Liver (tissue), 9 donors: ENCODE results near the gene CDH1. TPM values are rescaled to one million over a fixed set of nuclear protein-coding genes. Genes with fewer than 3 reads are reported as not detected.

ENCODE experiments used
- DNase-seq: peaks from one replicate; pipeline ENCODE4 v3.0.0-alpha.2; 2017; ENCODE audit warnings: low spot score
- H3K27ac ChIP-seq, 2 donors: one replicate each; pipeline ENCODE4 v1.7.0; 2013; ENCODE audit warnings: inconsistent platforms in 2 of 2, low read length in 2 of 2, control low read depth in 1 of 2, low read depth in 1 of 2, mild to moderate bottlenecking in 1 of 2
- H3K27me3 ChIP-seq, 4 donors: one replicate each; pipeline versions ENCODE4 v1.6.1 to v1.7.0; 2013; ENCODE audit warnings: low read length in 3 of 4, inconsistent platforms in 1 of 4, mild to moderate bottlenecking in 1 of 4, moderate library complexity in 1 of 4; ENCODE audit not compliant: control insufficient read depth in 4 of 4, insufficient read depth in 4 of 4
- H3K36me3 ChIP-seq, 4 donors: one replicate each; pipeline versions ENCODE4 v1.6.1 to v1.7.0; 2013; ENCODE audit warnings: low read length in 3 of 4, mild to moderate bottlenecking in 3 of 4, low read depth in 1 of 4, moderate library complexity in 1 of 4; ENCODE audit not compliant: control insufficient read depth in 4 of 4, insufficient read depth in 3 of 4
- H3K4me1 ChIP-seq, 4 donors: one replicate each; pipeline versions ENCODE4 v1.6.1 to v1.7.0; 2013; ENCODE audit warnings: low read length in 3 of 4, mild to moderate bottlenecking in 3 of 4, moderate library complexity in 1 of 4; ENCODE audit not compliant: control insufficient read depth in 4 of 4, insufficient read depth in 4 of 4
- H3K4me3 ChIP-seq, 3 donors: one replicate each; pipeline versions ENCODE4 v1.6.1 to v1.7.0; 2013; ENCODE audit warnings: low read length in 3 of 3, control low read depth in 1 of 3, low read depth in 1 of 3, mild to moderate bottlenecking in 1 of 3
- H3K9ac ChIP-seq, 2 donors: one replicate each; pipeline ENCODE4 v1.7.0; 2013; ENCODE audit warnings: low read length in 2 of 2, mild to moderate bottlenecking in 2 of 2, moderate library complexity in 2 of 2, control low read depth in 1 of 2, low read depth in 1 of 2
- H3K9me3 ChIP-seq, 4 donors: one replicate each; pipeline versions ENCODE4 v1.6.1 to v1.7.0; 2013; ENCODE audit warnings: low read length in 3 of 4; ENCODE audit not compliant: control insufficient read depth in 4 of 4
- EGR1 ChIP-seq, 2 donors: IDR thresholded peaks; 2 replicates each; pipeline ENCODE4 v1.6.1; 2016 to 2018; ENCODE audit warnings: antibody characterized with exemption in 2 of 2, low read depth in 2 of 2
- FOXA1 ChIP-seq: IDR thresholded peaks from 2 replicates; pipeline ENCODE4 v1.6.1; 2016; ENCODE audit warnings: antibody characterized with exemption
- FOXA2 ChIP-seq: IDR thresholded peaks from 2 replicates; pipeline ENCODE4 v1.6.1; 2016; ENCODE audit warnings: antibody characterized with exemption
- GABPA ChIP-seq, 2 donors: IDR thresholded peaks in 1 of 2; conservative IDR thresholded peaks in 1 of 2; 2 replicates each; pipeline ENCODE4 v1.6.1; 2016; ENCODE audit warnings: antibody characterized with exemption in 2 of 2, mild to moderate bottlenecking in 1 of 2, moderate library complexity in 1 of 2
- HNF4A ChIP-seq, 2 donors: conservative IDR thresholded peaks; 2 replicates each; pipeline ENCODE4 v1.6.1; 2016; ENCODE audit warnings: antibody characterized with exemption in 2 of 2, mild to moderate bottlenecking in 2 of 2
- HNF4G ChIP-seq: IDR thresholded peaks from 2 replicates; pipeline ENCODE4 v1.6.1; 2016; ENCODE audit warnings: antibody characterized with exemption
- JUND ChIP-seq, 2 donors: IDR thresholded peaks; 2 replicates each; pipeline ENCODE4 v1.6.1; 2016; ENCODE audit warnings: antibody characterized with exemption in 2 of 2
- NR2F2 ChIP-seq: IDR thresholded peaks from 2 replicates; pipeline ENCODE4 v1.6.1; 2016; ENCODE audit warnings: antibody characterized with exemption
- RAD21 ChIP-seq, 2 donors: IDR thresholded peaks; 2 replicates each; pipeline ENCODE4 v1.6.1; 2016; ENCODE audit warnings: antibody characterized with exemption in 2 of 2, mild to moderate bottlenecking in 2 of 2
- RXRA ChIP-seq, 2 donors: IDR thresholded peaks; 2 replicates each; pipeline ENCODE4 v1.6.1; 2017 to 2018; ENCODE audit warnings: antibody characterized with exemption in 2 of 2, mild to moderate bottlenecking in 1 of 2
- SP1 ChIP-seq: IDR thresholded peaks from 2 replicates; pipeline ENCODE4 v1.6.1; 2018; ENCODE audit warnings: antibody characterized with exemption, mild to moderate bottlenecking
- TAF1 ChIP-seq: conservative IDR thresholded peaks from 2 replicates; pipeline ENCODE4 v1.6.1; 2016; ENCODE audit warnings: antibody characterized with exemption, mild to moderate bottlenecking
- YY1 ChIP-seq: IDR thresholded peaks from 2 replicates; pipeline ENCODE4 v1.6.1; 2016; ENCODE audit warnings: antibody characterized with exemption, mild to moderate bottlenecking
- WGBS: extraction: QIAGEN DNeasy Blood & Tissue Kit; methylation state at CpG from one replicate; pipeline ENCODE4 v1.1.7; 2013; 5-methylcytosine and 5-hydroxymethylcytosine counted together
- polyA plus RNA-seq, 2 donors: library from polyadenylated mRNA; stranded (reverse) in 1 of 2; unstranded in 1 of 2; fragments of 200-250 nt in 1 of 2; fragments of >200 nt in 1 of 2; fragmentation: Nextera tagmentation in 1 of 2; extraction: Ambion mirVana in 1 of 2; gene quantifications; one replicate each; pipeline versions ENCODE4 v1.2.1 to v1.2.3, GENCODE V29; 2013 to 2015
- total RNA-seq, 2 donors: library from RNA; depleted of rRNA; stranded (reverse); fragments of >200 nt; gene quantifications; one replicate each; pipeline ENCODE4 v1.2.3, GENCODE V29; 2014
- TF ChIP-seq, protein P1 (sequence below): IDR thresholded peaks from 2 replicates; pipeline ENCODE4 v1.6.1; 2016; ENCODE audit warnings: antibody characterized with exemption
- TF ChIP-seq, protein P2 (sequence below): IDR thresholded peaks from 2 replicates; pipeline ENCODE4 v1.6.1; 2016; ENCODE audit warnings: antibody characterized with exemption, mild to moderate bottlenecking
- TF ChIP-seq, protein P3 (sequence below): fragments of 150-350 bp; IDR thresholded peaks from 2 replicates; pipeline ENCODE4 v1.5.1; 2017; ENCODE audit warnings: improper control_type of control experiment, low read depth, low read length; ENCODE audit not compliant: missing input control
- TF ChIP-seq, protein P4 (sequence below): IDR thresholded peaks from 2 replicates; pipeline ENCODE4 v1.6.1; 2016; ENCODE audit warnings: antibody characterized with exemption
- donor health status: healthy.
- donor health status: healthy.
- donor health status: healthy.
- donor health status: healthy.
- donor health status: healthy.

CDH1 gene
- total and polyA plus RNA-seq, 4 donors = 21.8 to 69.3 (median 50.3) TPM

DNA sequence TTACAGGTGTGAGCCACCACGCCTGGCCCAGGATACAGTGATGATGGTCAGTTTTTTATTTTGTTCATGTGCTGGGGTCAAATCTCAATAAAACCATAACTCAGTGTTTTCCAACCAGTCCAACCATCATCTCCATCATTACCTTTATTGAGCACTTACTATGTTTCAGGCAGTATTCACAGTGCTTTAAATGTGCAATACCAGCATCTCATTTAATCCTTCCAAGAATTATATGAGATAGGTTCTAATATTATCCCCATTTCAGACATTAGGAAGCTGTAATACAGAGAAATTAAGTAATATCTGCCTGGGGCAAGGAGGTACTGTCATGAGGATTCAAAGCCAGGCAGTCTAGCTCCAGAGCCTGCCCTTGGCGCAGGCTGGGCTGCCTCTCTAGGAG, 69.3 kb downstream of the CDH1 start:
- TF ChIP-seq YY1 = no peak
- TF ChIP-seq, protein P1, sequence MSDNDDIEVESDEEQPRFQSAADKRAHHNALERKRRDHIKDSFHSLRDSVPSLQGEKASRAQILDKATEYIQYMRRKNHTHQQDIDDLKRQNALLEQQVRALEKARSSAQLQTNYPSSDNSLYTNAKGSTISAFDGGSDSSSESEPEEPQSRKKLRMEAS = no peak
- Histone ChIP-seq H3K27ac (no peak overlapping the region), H3K27me3 (no peaks in the 10 kb centered on the region), H3K36me3 (peaks cover 6 to 34% (median 25%) of the 10 kb centered on the region in 4 donors), H3K4me1 (no peaks in the 10 kb centered on the region), H3K9me3 (no peaks in the 10 kb centered on the region), H3K9ac (no peak overlapping the region), H3K4me3 (no peak overlapping the region)
- no peak for DNase-seq
- WGBS = 93% methylated on average over 2 of the region's 2 CpGs

DNA sequence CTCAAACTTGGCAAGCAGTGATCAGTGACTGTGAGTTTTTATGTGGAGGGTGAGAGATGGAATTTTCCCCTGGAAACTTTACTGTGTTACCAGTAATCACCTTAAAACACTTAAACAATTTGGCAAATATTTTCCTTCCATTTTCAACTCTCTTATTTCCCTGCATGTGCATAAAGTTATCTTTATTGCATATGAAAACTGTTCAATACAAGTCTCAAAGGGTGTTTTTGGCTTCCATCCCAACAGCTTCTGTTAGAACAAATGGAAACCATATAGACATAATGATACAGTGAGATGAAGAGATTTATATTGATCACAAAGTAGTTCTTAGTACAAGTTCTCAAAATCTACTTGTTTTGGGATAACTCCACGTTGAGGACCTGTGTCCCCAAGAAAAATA, 69.9 kb downstream of the CDH1 start:
- Histone ChIP-seq H3K9me3 (no peaks in the 10 kb centered on the region), H3K9ac (no peak overlapping the region), H3K4me1 (no peaks in the 10 kb centered on the region), H3K27me3 (no peaks in the 10 kb centered on the region), H3K27ac (no peak overlapping the region), H3K36me3 (peaks cover 6 to 36% (median 27%) of the 10 kb centered on the region in 4 donors), H3K4me3 (no peak overlapping the region)
- TF ChIP-seq SP1 = no peak
- TF ChIP-seq YY1 = no peak
- no peak for TF ChIP-seq JUND (IDR thresholded peaks at IDR 0.05)
- TF ChIP-seq RXRA (IDR thresholded peaks at IDR 0.05) = no peak
- TF ChIP-seq TAF1 = no peak
- no peak for TF ChIP-seq EGR1 (IDR thresholded peaks at IDR 0.05; ENCODE audit: low read depth in 2 of 2)
- no peak for TF ChIP-seq HNF4A (conservative IDR thresholded peaks at IDR 0.05)
- TF ChIP-seq, protein P1 = no peak
- TF ChIP-seq NR2F2 = no peak
- TF ChIP-seq, protein P2, sequence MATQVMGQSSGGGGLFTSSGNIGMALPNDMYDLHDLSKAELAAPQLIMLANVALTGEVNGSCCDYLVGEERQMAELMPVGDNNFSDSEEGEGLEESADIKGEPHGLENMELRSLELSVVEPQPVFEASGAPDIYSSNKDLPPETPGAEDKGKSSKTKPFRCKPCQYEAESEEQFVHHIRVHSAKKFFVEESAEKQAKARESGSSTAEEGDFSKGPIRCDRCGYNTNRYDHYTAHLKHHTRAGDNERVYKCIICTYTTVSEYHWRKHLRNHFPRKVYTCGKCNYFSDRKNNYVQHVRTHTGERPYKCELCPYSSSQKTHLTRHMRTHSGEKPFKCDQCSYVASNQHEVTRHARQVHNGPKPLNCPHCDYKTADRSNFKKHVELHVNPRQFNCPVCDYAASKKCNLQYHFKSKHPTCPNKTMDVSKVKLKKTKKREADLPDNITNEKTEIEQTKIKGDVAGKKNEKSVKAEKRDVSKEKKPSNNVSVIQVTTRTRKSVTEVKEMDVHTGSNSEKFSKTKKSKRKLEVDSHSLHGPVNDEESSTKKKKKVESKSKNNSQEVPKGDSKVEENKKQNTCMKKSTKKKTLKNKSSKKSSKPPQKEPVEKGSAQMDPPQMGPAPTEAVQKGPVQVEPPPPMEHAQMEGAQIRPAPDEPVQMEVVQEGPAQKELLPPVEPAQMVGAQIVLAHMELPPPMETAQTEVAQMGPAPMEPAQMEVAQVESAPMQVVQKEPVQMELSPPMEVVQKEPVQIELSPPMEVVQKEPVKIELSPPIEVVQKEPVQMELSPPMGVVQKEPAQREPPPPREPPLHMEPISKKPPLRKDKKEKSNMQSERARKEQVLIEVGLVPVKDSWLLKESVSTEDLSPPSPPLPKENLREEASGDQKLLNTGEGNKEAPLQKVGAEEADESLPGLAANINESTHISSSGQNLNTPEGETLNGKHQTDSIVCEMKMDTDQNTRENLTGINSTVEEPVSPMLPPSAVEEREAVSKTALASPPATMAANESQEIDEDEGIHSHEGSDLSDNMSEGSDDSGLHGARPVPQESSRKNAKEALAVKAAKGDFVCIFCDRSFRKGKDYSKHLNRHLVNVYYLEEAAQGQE = no peak
- TF ChIP-seq, protein P3, sequence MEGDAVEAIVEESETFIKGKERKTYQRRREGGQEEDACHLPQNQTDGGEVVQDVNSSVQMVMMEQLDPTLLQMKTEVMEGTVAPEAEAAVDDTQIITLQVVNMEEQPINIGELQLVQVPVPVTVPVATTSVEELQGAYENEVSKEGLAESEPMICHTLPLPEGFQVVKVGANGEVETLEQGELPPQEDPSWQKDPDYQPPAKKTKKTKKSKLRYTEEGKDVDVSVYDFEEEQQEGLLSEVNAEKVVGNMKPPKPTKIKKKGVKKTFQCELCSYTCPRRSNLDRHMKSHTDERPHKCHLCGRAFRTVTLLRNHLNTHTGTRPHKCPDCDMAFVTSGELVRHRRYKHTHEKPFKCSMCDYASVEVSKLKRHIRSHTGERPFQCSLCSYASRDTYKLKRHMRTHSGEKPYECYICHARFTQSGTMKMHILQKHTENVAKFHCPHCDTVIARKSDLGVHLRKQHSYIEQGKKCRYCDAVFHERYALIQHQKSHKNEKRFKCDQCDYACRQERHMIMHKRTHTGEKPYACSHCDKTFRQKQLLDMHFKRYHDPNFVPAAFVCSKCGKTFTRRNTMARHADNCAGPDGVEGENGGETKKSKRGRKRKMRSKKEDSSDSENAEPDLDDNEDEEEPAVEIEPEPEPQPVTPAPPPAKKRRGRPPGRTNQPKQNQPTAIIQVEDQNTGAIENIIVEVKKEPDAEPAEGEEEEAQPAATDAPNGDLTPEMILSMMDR = no peak
- no peak for TF ChIP-seq FOXA1
- TF ChIP-seq RAD21 (IDR thresholded peaks at IDR 0.05) = no peak
- no peak for TF ChIP-seq HNF4G
- TF ChIP-seq, protein P4, sequence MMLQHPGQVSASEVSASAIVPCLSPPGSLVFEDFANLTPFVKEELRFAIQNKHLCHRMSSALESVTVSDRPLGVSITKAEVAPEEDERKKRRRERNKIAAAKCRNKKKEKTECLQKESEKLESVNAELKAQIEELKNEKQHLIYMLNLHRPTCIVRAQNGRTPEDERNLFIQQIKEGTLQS = no peak
- no peak for TF ChIP-seq GABPA (IDR thresholded peaks at IDR 0.05 in 1 of 2, conservative IDR thresholded peaks at IDR 0.05 in 1 of 2)
- no peak for TF ChIP-seq FOXA2
- DNase-seq = no peak
- 85% methylated on average over 1 of the region's 1 CpG for WGBS
